ENCODE measurements around the gene HOXB1.
"Not testable (repeated sequence)": the region's sequence is repeated elsewhere in the genome, so short reads cannot be mapped to it uniquely, and the experiment has no call there.

HOXB1 gene

DNA sequence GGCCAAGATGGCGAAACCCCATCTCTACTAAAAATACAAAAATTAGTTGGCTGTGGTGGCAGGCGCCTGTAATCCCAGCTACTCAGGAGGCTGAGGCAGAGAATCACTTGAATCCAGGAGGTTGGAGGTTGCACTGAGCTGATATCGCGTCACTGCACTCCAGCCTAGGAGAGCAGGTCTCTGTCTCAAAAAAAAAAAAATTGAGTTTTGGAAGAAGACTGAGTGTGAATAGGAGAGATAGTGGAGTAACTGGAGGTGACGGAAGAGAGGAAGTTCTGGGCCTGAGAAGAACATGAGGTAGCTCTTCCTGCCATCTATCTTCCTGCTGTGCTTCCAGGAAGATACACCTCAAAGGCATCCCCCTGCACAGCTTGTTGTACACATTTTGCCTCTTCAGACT lies 11.4 kb downstream of the HOXB1 start:
- no peak for DNase-seq (ENCODE audit: low spot score)

DNA sequence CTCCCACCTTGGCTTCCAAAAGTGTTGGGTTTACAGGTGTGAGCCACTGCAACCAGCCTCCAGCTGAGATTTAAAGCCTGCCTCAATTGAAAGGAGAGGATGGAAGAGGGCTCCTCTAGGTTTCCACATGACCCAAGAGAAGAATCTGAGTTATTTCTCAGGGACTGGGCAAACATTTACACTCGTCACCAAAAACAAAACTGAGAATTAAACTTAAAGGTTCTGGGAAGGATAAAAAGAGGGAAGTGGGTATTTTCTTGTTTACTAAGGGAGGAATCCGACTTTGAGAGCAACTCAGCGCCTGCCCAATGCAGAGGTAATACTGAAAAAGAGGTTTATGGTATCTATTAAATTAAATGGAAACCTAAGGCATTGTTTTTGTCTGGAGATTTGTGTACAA lies 13.3 kb downstream of the HOXB1 start:
- DNase-seq (ENCODE audit: low spot score) = no peak

DNA sequence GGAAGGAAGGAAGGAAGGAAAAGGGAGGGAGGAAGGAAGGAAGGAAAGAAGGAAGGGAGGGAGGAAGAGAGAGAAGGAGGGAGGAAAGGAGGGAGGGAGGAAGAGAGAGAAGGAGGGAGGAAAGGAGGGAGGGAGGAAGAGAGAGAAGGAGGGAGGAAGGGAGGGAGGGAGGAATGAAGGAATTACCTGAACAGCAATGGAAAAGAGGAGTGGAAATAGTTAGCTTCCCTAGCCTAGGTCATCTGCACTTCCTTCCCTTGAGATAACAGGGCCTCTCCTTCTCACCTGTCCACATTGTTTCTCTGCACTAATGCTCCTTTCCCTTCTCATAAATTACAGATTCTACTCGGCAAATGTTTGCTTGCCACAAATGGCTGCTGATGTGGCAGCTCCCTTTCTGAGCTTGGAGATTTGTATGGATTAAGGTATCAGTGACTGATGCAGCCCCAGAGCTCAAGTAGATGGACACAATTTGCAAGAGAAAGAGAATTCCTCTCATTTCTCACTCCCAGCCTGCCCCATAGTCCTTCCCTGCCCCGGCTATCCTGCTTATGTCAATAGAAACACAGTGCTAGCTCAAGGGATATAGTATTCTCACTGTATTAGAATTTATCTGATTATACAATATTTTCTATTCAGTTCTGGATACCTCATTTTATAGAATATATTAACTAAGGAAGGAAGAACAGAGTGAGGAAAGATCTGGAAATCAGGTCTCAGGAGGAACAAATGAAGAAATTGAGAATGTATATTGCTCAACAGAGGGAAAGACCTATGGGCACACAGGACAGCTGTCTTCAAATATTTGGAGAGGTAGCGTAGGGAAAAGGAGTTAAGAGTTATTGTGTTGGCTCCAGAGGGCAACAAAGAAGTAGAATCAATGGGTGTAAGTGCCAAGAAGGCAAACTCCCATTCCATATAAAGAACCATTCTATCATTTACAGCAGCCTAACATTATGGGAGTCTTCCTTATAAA lies 14.6 kb downstream of the HOXB1 start:
- no peak for DNase-seq (ENCODE audit: low spot score)

DNA sequence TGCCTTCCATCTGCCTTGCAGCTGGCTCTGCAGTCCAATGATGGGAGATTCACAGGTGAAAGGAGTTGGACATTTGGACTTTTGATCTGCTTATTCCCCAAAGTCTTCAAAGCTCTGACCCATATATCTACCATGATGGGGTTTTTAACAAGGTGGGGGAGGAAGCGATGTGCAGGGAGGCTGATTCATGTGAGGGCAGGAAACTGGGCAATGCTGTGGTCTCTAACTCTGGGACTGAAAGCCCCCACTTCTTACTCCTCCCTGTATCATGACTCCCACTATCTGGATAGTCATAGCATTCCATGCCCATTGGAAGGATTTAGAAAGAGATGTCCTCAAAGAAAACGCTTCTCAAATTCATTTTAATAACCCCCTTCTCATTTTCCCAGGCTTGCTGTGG lies 16.3 kb downstream of the HOXB1 start:
- no peak for DNase-seq (ENCODE audit: low spot score)

DNA sequence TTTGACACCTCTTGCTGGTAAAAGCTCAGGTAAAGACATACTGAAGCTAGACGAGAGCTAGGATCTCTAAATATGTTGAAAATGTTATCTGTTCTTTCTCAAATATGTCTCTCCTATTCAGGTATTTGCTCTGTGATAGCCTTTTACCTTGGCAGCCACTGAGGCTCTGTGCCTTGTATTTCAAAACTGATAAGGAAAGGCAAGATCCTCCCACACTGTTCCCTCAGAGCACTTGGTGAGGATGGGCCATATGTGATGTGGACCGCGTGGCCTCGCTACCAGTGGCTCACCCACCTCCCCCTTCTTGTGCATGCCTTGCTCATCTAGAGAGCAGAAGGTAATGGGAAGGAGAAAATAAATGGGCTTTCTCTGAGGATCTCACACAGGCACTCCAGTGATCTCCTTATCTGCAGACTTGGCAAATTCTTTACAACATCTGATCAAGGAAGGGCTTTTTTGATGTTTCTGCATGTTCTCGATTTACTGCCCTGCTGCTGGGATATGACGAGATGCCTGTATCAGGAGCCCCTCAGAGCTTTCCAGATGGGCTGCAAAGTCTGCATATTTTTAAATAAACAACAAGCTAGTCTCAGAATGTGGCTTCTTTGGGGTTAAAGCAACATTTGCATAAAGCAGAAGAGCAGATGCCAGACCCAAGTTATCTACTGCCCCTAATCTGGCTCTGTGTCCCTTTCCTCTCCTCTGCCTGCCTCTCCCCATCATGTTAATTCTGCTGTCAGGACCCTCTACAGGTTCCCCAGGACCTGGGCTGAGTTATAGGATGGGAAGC lies 16.9 kb downstream of the HOXB1 start:
- DNase-seq (ENCODE audit: low spot score) = no peak

DNA sequence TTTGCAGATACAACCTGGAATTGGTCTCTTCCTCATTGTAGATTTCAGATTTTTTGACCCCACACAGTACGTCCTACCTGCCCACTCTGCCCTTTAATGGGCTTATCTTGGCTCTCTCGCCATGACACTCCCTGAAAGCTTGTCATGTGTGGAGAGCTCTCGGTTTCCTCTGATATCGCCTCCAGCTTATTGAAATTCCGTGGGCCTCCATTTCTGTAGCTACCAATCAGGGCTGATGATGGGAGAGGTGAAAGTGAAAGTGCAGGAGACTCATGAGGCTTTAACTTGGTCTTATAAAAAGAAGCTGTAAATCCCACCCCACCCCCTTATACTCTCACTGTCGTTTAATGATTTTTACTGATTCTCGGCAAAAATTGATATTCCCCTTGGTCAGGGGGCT lies 17.7 kb downstream of the HOXB1 start:
- DNase-seq (ENCODE audit: low spot score) = no peak

DNA sequence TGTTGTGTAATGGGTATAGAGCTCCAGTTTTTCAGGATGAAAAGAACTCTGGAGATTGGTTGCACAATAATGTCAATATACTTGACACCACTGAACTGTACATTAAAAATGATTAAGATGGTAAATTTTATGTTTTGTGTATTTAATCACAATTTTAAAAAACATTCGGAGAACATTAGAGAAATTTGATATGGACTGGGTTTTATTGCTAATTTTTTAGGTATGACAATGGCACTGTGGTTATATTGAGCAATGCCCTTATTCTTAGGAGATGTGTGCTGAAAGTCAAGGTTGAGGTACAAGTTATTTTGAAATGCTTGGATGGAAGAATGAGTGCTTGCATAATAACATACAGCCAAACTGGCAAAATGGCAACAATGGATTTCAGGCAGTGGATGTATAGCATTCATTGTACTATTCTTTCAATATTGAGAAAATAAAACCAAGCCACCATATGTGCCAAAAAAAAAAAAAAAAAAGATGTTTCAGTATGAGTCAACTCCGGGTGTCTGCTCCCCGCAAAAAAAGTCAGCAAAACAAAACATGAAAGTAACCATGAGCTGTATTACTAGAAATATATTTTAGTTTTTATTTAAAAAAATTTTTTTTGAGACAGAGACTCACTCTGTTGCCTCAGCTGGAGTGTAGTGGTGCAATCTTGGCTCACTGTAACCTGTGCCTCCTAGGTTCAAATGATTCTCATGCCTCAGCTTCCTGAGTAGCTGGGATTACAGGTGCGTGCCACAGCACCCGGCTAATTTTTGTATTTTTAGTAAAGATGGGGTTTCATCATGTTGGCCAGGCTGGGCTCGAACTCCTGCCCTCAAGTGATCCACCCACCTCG lies 19.8 kb downstream of the HOXB1 start:
- no peak for DNase-seq (ENCODE audit: low spot score)

DNA sequence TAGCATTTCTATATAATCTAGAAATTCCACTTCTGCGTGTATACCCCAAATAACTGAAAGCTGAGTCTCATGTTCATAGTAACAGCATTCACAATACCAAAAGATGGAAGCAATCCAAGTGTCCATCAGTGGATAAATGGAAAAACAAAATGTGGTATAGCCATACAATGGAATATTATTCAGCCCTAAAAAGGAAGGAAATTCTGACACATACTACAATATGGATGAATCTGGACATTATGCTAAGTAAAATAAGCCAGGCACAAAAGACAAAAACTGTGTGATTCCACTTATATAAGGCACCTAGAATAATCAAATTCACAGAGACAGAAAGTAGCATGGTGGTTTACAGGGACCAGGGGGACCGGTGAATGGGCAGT lies 20.4 kb downstream of the HOXB1 start:
- no peak for DNase-seq (ENCODE audit: low spot score)

DNA sequence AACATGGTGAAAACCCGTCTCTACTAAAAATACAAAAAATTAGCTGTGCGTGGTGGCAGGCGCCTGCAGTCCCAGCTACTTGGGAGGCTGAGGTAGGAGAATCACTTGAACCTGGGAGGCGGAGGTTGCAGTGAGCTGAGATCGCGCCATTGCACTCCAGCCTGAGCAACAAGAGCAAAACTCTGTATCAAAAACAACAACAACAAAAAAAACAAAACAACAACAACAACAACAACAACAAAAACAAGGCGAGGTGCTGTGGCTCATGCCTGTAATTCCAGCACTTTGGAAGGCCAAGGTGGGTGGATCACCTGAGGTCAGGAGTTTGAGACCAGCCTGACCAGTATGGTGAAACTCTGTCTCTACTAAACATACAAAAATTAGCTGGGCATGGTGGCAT lies 21.1 kb downstream of the HOXB1 start:
- DNase-seq (ENCODE audit: low spot score) = not testable (repeated sequence)

DNA sequence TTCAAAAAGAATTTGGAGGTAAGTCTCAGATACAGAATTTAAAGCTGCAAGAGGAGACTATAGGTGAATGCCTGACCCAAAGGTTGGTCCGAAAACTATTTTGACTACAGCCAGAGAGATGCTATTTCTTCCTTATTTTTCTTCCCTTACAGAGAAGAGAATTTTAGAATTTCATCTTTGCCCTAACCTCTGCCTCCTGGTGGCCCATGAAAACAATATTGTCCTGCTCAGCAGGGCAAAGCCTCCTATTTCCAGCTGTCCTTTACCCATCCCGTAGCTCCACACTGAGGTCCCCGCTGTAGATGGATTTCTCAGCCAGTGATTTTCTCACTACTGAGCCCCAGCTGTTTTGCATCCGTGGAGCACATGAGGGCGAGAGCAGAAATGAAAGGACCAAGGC lies 24.6 kb downstream of the HOXB1 start:
- DNase-seq (ENCODE audit: low spot score) = no peak

DNA sequence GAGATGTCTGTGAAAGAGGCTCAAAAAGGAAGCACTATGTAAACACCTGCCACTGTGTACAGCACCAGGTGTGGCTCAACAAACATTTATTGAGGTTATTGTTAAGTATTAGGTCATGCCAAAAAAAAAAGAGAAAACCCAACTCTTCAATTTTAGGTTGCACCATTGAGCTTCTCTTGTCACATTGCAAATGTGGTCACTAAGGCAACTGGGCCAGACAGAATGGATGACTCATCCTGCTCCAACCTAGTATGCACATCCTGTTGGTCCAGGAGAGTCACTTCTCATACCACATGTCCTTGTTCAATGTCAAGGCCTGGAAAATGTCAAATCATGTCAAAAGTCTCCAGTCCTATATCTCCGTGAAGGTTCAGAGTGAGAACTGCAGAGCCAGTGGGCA lies 25.0 kb downstream of the HOXB1 start:
- DNase-seq (ENCODE audit: low spot score) = peak; percentile 94

DNA sequence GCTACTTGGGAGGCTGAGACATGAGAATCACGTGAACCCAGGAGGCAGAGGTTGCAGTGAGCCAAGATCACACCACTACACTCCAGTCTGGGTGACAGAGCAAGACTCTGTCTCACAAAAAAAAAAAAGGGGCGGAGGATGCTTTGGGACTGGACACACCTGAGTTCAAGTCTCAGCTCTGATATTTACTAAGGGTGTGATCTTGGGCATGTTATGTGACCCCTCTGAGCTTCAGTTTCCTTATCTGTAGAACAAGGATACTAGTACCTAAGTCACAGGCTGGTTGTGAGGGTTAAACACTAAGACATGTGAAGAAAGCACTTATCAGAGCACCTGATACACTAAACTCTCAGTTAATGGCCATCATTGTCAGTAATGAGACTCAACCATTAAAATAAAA lies 25.9 kb downstream of the HOXB1 start:
- no peak for DNase-seq (ENCODE audit: low spot score)

DNA sequence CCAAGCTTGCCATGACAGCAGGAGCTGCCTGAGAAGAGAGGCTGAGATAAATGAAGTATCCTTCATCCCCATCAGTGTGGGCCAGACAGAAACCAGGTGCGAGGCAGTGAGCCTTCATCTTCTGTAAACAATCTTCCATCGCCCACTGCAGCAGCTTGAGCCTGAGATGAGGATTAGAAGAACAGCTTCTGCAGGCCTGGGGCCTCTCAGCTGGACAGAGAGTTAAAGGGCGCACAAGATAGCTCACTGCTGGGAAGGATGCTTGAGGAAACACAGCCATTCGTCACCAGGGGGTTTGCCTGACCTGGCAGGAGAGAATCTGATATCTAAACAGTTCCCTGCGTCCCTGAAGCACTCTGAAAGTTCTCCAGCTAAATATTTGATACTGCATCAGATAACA lies 27.1 kb downstream of the HOXB1 start:
- no peak for DNase-seq (ENCODE audit: low spot score)

DNA sequence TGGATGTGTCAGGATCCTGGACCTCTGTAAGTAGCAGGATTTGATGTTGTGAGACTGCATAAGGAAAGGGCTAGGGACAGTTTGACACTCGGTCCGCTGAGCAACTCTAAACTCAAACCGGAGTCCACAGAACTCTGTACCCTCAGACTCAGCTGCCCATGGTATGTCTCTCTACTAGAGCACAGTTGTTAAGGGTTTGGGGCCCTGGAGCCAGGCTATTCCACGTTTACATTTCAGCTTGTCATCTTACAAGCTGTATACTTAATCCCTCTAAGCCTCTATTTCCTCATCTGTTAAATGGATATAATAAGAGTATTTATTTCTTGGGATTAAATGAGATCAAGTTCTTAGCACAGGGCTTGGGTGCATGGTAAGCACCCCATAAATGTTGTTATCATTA lies 27.9 kb downstream of the HOXB1 start:
- no peak for DNase-seq (ENCODE audit: low spot score)

DNA sequence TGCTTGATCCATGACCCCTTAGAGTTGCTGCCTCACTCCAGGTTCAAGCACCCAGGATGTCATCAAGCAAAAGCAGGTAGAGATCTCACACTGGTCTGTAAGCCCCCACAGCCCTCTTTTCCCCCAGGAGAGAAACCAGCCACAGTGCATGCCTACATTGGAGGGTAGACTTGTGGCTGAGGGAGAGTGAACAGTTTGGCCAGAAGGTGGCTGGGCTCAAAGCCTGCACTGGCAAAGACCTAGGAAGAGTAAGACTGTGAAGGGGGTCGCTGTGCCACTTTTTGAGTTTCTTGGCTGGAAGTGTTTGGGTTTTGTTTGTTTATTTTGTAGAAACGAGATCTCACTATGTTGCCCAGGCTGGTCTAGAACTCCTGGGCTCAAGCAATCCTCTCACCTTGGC lies 28.5 kb downstream of the HOXB1 start:
- DNase-seq (ENCODE audit: low spot score) = no peak

DNA sequence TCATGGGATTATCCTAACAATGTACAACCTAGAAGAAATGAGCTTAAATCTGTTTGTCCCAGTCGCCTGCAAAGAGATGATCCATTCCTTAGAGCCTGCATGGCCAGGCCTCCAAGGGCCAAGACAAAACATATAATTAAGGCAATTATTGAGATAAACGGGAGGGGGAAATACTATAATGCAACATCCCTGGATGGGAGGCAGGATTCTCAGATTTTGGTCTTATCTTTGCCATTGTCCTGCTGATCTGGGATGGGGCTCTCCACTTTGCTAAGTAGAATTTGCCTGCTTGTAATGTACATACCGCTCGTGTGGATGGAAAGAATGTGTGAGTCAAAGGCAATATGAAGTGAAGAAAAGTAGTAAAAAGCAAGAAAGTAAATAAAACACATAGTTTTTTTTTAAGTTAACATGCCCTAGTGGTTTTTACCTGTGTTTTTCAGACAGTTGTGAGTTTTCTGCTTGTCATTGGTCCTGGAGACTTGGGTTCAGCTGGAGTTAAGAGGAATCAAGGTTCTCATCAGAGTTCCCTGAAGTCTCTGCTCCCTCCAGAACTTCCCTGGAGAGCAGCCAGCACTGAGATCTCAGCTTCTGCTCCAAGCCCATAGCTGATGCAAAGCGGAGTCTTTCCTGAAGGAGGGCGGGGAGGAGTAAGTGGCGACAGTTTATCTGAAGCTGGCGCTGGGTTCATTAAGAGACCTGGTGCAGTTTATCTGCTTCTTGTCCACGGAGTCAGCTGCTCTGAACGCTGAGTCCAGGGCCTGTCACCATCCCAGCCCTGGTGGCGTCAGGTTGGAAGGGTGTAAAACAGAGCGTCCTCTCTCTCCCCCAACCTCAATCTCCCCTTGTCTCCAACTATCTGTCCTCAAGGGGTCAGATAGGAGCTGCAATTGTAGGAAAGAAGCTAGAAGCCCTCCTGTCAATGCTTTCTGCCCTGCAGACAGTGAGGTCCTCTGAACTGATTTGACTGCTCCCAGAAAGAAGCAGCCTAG lies 30.1 kb downstream of the HOXB1 start:
- DNase-seq (ENCODE audit: low spot score) = no peak

DNA sequence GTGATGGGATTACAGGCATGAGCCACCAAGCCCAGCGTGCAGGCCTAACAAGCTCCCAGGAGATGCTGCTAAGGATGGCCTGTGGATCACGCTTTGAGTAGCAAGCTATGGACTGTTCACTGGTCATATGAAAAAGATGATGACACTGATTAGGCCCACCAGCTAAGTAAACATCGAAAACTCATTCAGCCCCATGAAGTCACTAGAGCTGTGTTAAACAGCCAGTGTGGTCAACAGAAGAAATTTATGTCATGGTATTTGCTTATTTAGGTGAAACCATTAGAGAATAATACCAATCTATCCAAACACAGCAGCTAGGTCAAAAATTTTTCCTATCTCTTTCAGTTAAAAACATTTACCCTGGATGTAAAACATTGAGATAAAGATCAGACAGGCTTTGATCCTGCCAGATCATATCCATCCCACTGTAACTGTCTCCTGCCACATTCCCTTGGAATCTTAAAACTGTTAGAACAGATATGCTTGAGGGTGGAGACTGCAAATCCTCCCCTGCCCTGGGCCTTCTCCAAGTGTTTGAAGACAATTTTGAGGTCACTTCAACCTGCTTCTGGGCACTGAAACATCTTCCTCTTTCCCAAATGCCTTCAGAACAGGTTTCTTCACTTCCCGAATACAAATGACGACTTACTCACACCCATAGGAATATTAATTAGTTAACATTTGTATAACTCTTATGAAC lies 30.9 kb downstream of the HOXB1 start:
- DNase-seq (ENCODE audit: low spot score) = no peak

DNA sequence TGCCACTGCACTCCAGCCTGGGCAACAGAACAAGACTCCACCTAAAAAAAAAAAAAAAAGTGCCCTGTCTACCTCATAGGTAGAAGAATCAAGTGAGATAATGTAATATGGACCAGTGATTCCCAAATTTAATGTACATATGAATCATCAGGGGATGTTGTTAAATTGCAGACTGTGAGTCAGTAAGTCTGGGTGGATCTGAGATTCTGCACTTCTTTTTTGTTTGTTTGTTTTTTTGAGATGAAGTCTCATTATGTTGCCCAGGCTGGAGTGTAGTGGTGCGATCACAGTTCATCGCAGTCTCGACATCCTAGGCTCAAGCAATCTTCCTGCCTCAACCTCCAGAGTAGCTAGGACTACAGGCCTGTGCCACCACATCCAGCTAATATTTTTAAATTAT lies 31.6 kb downstream of the HOXB1 start:
- DNase-seq (ENCODE audit: low spot score) = peak; percentile 73

DNA sequence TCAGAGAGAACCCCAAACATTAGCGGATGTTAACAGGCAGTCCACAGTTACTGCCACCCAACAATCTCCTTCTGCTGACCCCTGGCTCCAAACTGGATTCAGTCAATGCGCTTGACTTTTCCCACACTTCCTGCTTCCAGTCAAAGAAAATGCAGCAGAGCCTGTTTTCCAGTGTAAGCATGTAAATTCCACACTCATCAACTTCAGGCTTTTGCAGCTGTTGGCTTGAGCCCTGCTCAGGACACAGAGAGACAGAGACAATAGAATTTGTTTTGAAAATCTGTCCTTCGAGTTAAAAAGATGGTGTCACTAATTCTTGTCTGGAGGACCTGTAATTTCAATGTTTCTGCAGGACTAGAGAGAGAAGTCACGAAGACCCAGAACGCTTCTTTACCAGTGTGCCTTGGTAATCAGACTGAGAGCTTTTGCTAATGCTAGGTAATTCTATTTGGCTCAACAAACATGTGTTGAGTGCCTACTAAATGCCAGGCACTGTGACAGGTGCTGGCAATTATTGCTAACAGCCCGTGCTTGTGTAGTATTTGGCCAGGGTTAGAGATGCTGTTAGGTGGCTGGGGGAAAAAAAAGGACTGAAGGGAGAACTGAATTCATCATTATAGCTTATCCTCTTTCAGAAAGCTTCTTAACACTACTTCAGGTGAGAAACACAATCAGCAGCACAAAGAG lies 32.5 kb downstream of the HOXB1 start:
- DNase-seq (ENCODE audit: low spot score) = peak; percentile 36

DNA sequence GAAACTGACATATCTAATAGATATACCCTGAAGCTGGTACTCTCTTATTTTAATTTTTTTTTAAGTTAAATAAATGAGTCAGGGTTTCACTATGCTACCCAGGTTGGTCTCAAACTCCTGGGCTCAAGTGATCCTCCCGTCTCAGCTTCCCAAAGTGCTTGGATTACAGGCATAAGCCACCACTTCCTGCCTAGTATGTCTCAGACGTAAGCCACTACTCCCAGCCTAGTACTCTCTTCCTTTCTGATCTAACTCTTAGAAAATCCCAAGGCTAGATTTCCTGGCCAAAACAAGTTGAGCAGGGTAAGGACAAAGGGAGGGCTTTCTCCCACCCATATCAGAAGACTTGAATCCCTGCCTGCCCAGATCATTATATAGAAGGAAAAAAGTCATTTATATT lies 33.7 kb downstream of the HOXB1 start:
- peak; percentile 75 for DNase-seq (ENCODE audit: low spot score)

Data from kidney tubule cell (primary cell).